IMR-90 (cell line): ENCODE data around the gene ARHGEF3. TPM values are rescaled to one million over a fixed set of nuclear protein-coding genes. Genes with fewer than 3 reads are reported as not detected.

Source experiments
- ATAC-seq: fragments of 200-7000 bp; cut with Tn5 transposase; 2 replicates; pipeline ENCODE4 v1.9.1; 2020; ENCODE audit warnings: low read depth, mild to moderate bottlenecking, moderate library complexity
- BruUV-seq: library from RNA; stranded (reverse); fragments of 400-500 nt; replicated peaks from 2 replicates; lab custom pipeline; 2021; lab: Mats Ljungman, UMichigan
- CTCF ChIA-PET: fragments of 300-600 bp; formaldehyde crosslinking; extraction: SDS; loops from one replicate; lab custom pipeline; 2021; ENCODE audit warnings: antibody characterized with exemption; lab: Yijun Ruan, JAX
- POLR2A ChIA-PET: fragments of 300-600 bp; sonication (Branson Sonifier 250); formaldehyde crosslinking; loops from one replicate; lab custom pipeline; 2022; ENCODE audit warnings: antibody characterized with exemption; ENCODE audit not compliant: unreplicated experiment; lab: Charles Lee
- DNase-seq: peaks from one replicate; pipeline ENCODE4 v3.0.0; 2013
- H2AFZ ChIP-seq: replicated peaks from 2 replicates; pipeline ENCODE3; 2013; ENCODE audit warnings: low read length, mild to moderate bottlenecking; ENCODE audit not compliant: poor library complexity
- H2AK5ac ChIP-seq: 2 replicates; pipeline ENCODE4 v1.6.1; 2013; ENCODE audit warnings: low read depth, low read length, inconsistent platforms
- H2AK9ac ChIP-seq: replicated peaks from 2 replicates; pipeline ENCODE3; 2013; ENCODE audit warnings: mild to moderate bottlenecking, low read depth, low read length, moderate library complexity; ENCODE audit not compliant: poor library complexity
- H2BK120ac ChIP-seq: 2 replicates; pipeline ENCODE4 v1.6.1; 2013; ENCODE audit warnings: low read depth, low read length, inconsistent platforms
- H2BK15ac ChIP-seq: 3 replicates; pipeline ENCODE4 v1.6.1; 2013; ENCODE audit warnings: low read depth, low read length, inconsistent platforms
- H2BK20ac ChIP-seq: 2 replicates; pipeline ENCODE4 v1.6.1; 2013; ENCODE audit warnings: low read depth, mild to moderate bottlenecking, inconsistent platforms, low read length, moderate library complexity
- H2BK5ac ChIP-seq: 2 replicates; pipeline ENCODE4 v1.6.1; 2013; ENCODE audit warnings: mild to moderate bottlenecking, low read depth, low read length, inconsistent platforms; ENCODE audit not compliant: poor library complexity, severe bottlenecking
- H3K14ac ChIP-seq: replicated peaks from 2 replicates; pipeline ENCODE4 v1.6.1; 2013; ENCODE audit warnings: low read depth, low read length, inconsistent platforms
- H3K18ac ChIP-seq: 2 replicates; pipeline ENCODE4 v1.6.1; 2013; ENCODE audit warnings: low read depth, low read length, control low read depth
- H3K23ac ChIP-seq: 2 replicates; pipeline ENCODE4 v1.6.1; 2013; ENCODE audit warnings: low read depth, low read length, inconsistent platforms
- H3K27ac ChIP-seq: 2 replicates; pipeline ENCODE4 v1.5.1; 2013; ENCODE audit warnings: mild to moderate bottlenecking, control low read depth, low read length; ENCODE audit not compliant: insufficient read depth
- H3K27me3 ChIP-seq: 2 replicates; pipeline ENCODE4 v1.6.1; 2013; ENCODE audit warnings: low read length; ENCODE audit not compliant: control insufficient read depth, insufficient read depth
- H3K36me3 ChIP-seq: 2 replicates; pipeline ENCODE4 v1.6.1; 2013; ENCODE audit warnings: low read length, mixed read lengths; ENCODE audit not compliant: control insufficient read depth, insufficient read depth
- H3K4ac ChIP-seq: 2 replicates; pipeline ENCODE4 v1.6.1; 2013; ENCODE audit warnings: low read depth, low read length, inconsistent platforms
- H3K4me1 ChIP-seq: 2 replicates; pipeline ENCODE4 v1.6.1; 2013; ENCODE audit warnings: low read length, mixed read lengths; ENCODE audit not compliant: control insufficient read depth, insufficient read depth
- H3K4me2 ChIP-seq: 2 replicates; pipeline ENCODE4 v1.6.1; 2013; ENCODE audit warnings: low read depth, mild to moderate bottlenecking, control low read depth, low read length, moderate library complexity
- H3K4me3 ChIP-seq: 2 replicates; pipeline ENCODE4 v1.5.1; 2013; ENCODE audit warnings: low read depth, mild to moderate bottlenecking, control low read depth, low read length, moderate library complexity; ENCODE audit not compliant: insufficient read depth
- H3K56ac ChIP-seq: 2 replicates; pipeline ENCODE4 v1.6.1; 2013; ENCODE audit warnings: low read length, inconsistent platforms; ENCODE audit not compliant: insufficient read depth; ENCODE audit errors: extremely low read depth
- H3K79me1 ChIP-seq, 2 experiments: 2 replicates each; pipeline ENCODE4 v1.6.1; 2013; ENCODE audit warnings: low read length in 2 of 2, inconsistent platforms in 1 of 2, low read depth in 1 of 2
- H3K9ac ChIP-seq: 2 replicates; pipeline ENCODE4 v1.6.1; 2013; ENCODE audit warnings: low read depth, low read length, control low read depth
- H3K9me1 ChIP-seq: 2 replicates; pipeline ENCODE4 v1.6.1; 2013; ENCODE audit warnings: low read length, inconsistent platforms; ENCODE audit not compliant: insufficient read depth
- H3K9me3 ChIP-seq: 2 replicates; pipeline ENCODE4 v1.6.1; 2013; ENCODE audit warnings: low read length; ENCODE audit not compliant: control insufficient read depth, insufficient read depth
- H4K20me1 ChIP-seq: 2 replicates; pipeline ENCODE4 v1.6.1; 2013; ENCODE audit warnings: low read length, inconsistent platforms; ENCODE audit not compliant: insufficient read depth
- H4K5ac ChIP-seq: 2 replicates; pipeline ENCODE4 v1.6.1; 2013; ENCODE audit warnings: mild to moderate bottlenecking, low read depth, low read length, control low read depth
- H4K8ac ChIP-seq, 2 experiments: 2 replicates each; pipeline ENCODE4 v1.6.1; 2013; ENCODE audit warnings: low read depth in 2 of 2, low read length in 2 of 2, control low read depth in 1 of 2, inconsistent platforms in 1 of 2
- H4K91ac ChIP-seq: 2 replicates; pipeline ENCODE4 v1.6.1; 2013; ENCODE audit warnings: low read depth, low read length, inconsistent platforms; ENCODE audit not compliant: insufficient read depth
- BHLHE40 ChIP-seq: fragments of 150-350 bp; IDR thresholded peaks from 2 replicates; pipeline ENCODE4 v1.6.1; 2016; ENCODE audit warnings: mild to moderate bottlenecking, low read depth, low read length
- CEBPB ChIP-seq: IDR thresholded peaks from 2 replicates; pipeline ENCODE4 v1.6.1; 2012; ENCODE audit warnings: low read depth, low read length, improper control_type of control experiment
- CHD1 ChIP-seq: IDR thresholded peaks from 2 replicates; pipeline ENCODE4 v1.6.1; 2012; ENCODE audit warnings: low read depth, low read length, improper control_type of control experiment
- ELK1 ChIP-seq: fragments of 150-350 bp; IDR thresholded peaks from 2 replicates; pipeline ENCODE4 v1.6.1; 2016; ENCODE audit warnings: low read depth, mild to moderate bottlenecking, low read length, moderate library complexity, borderline replicate concordance
- FOS ChIP-seq: fragments of 150-350 bp; IDR thresholded peaks from 2 replicates; pipeline ENCODE4 v1.6.1; 2016; ENCODE audit warnings: low read depth, low read length
- MAFK ChIP-seq: IDR thresholded peaks from 2 replicates; pipeline ENCODE4 v1.6.1; 2012; ENCODE audit warnings: low read depth, low read length, improper control_type of control experiment
- MAZ ChIP-seq: IDR thresholded peaks from 2 replicates; pipeline ENCODE4 v1.6.1; 2012; ENCODE audit warnings: low read depth, mild to moderate bottlenecking, low read length, improper control_type of control experiment, moderate library complexity, borderline replicate concordance
- MXI1 ChIP-seq: IDR thresholded peaks from 2 replicates; pipeline ENCODE4 v1.6.1; 2012; ENCODE audit warnings: low read depth, mild to moderate bottlenecking, low read length, moderate library complexity, borderline replicate concordance
- NFE2L2 ChIP-seq: fragments of 150-350 bp; IDR thresholded peaks from 2 replicates; pipeline ENCODE4 v1.6.1; 2016; ENCODE audit warnings: low read depth, mild to moderate bottlenecking, low read length
- POLR2A ChIP-seq: IDR thresholded peaks from 2 replicates; pipeline ENCODE4 v1.6.1; 2012; ENCODE audit warnings: mild to moderate bottlenecking, low read depth, low read length
- RAD21 ChIP-seq: IDR thresholded peaks from 2 replicates; pipeline ENCODE4 v1.6.1; 2012; ENCODE audit warnings: low read length, improper control_type of control experiment
- RCOR1 ChIP-seq: IDR thresholded peaks from 2 replicates; pipeline ENCODE4 v1.6.1; 2012; ENCODE audit warnings: mild to moderate bottlenecking, low read length, improper control_type of control experiment; ENCODE audit not compliant: insufficient replicate concordance
- RFX5 ChIP-seq: IDR thresholded peaks from 2 replicates; pipeline ENCODE4 v1.8.0; 2012; ENCODE audit warnings: low read depth, mild to moderate bottlenecking, low read length, moderate library complexity
- SMC3 ChIP-seq: fragments of 150-350 bp; IDR thresholded peaks from 2 replicates; pipeline ENCODE4 v1.6.1; 2016; ENCODE audit warnings: low read depth, mild to moderate bottlenecking, antibody characterized with exemption, low read length, moderate library complexity
- dilution Hi-C: fragments of 300-500 bp; cut with HindIII; formaldehyde crosslinking; loops from one replicate; pipeline ENCODE4 v1.14.3; 2018; ENCODE audit warnings: low sequenced_read_pairs; ENCODE audit not compliant: unreplicated experiment
- in situ Hi-C: fragments of 300-500 bp; cut with MboI; formaldehyde crosslinking; loops from 3 replicates; pipeline ENCODE4 v1.14.3; 2019; ENCODE audit warnings: low sequenced_read_pairs, inconsistent platforms, mixed read lengths
- intact Hi-C: fragments of 100-400 bp; cut with micrococcal nuclease; formaldehyde crosslinking; loops from 2 replicates; pipeline ENCODE4 v1.10.0; 2022
- polyA plus RNA-seq, 3 experiments: library from polyadenylated mRNA; depleted of rRNA; stranded (reverse); fragments of >200 nt; gene quantifications; 2 replicates each; pipeline ENCODE4 v1.2.3, GENCODE V29; 2012; ENCODE audit warnings: low replicate concordance in 1 of 3
- total RNA-seq: library from RNA; depleted of rRNA; stranded (reverse); fragments of >200 nt; gene quantifications from 2 replicates; pipeline ENCODE4 v1.2.3, GENCODE V29; 2012
- TF ChIP-seq, protein P1 (sequence below): conservative IDR thresholded peaks from 2 replicates; pipeline ENCODE4 v1.5.1; 2012; ENCODE audit warnings: mild to moderate bottlenecking, low read depth, low read length, improper control_type of control experiment
- TF ChIP-seq, protein P2 (sequence below): fragments of 150-350 bp; IDR thresholded peaks from 2 replicates; pipeline ENCODE4 v1.6.1; 2017; ENCODE audit warnings: mild to moderate bottlenecking, antibody characterized with exemption, low read length, low read depth

Gene ARHGEF3
- total and polyA plus RNA-seq, 2 of the 4 experiments (the other 2 are of a cell fraction), result 2.1 to 2.3 TPM

DNA sequence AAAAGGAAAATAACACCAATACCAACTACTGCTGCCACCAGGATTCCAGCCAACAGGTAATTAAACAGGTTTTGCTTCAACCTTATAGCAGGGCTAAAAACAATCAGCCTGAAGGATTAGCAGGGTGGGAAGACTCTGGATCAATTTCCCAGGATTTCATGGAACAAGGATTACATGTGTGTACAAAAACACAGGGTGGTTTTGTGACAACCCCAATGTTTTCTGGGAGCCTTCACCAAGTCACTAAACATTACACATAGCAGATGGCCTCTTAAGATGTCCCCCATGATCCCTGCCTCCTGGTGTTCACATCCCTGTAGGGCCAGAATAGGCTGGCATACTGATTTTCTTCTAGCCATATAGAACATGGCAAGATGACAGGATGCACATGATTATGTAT, 42.8 kb upstream of the ARHGEF3 start:
- H2AFZ ChIP-seq, result no peak overlapping the region
- no peak overlapping the region for H2BK20ac ChIP-seq
- ChIA-PET CTCF (interaction anchor here (0.6 kb wide), 1 partner anchor 157 kb away, joined by 4 read pairs; no protein-coding TSS in a partner anchor), POLR2A (no interaction called here)
- no peak overlapping the region for H2BK120ac ChIP-seq
- no peak overlapping the region for H3K9ac ChIP-seq
- no peak overlapping the region for H3K14ac ChIP-seq
- DNase-seq, result no peak
- TF ChIP-seq RCOR1, result no peak
- no peak for TF ChIP-seq RFX5
- no peak for TF ChIP-seq CHD1
- TF ChIP-seq, protein P1, sequence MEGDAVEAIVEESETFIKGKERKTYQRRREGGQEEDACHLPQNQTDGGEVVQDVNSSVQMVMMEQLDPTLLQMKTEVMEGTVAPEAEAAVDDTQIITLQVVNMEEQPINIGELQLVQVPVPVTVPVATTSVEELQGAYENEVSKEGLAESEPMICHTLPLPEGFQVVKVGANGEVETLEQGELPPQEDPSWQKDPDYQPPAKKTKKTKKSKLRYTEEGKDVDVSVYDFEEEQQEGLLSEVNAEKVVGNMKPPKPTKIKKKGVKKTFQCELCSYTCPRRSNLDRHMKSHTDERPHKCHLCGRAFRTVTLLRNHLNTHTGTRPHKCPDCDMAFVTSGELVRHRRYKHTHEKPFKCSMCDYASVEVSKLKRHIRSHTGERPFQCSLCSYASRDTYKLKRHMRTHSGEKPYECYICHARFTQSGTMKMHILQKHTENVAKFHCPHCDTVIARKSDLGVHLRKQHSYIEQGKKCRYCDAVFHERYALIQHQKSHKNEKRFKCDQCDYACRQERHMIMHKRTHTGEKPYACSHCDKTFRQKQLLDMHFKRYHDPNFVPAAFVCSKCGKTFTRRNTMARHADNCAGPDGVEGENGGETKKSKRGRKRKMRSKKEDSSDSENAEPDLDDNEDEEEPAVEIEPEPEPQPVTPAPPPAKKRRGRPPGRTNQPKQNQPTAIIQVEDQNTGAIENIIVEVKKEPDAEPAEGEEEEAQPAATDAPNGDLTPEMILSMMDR, result no peak
- TF ChIP-seq POLR2A, result no peak
- TF ChIP-seq FOS, result no peak
- TF ChIP-seq MXI1, result no peak
- no peak for TF ChIP-seq RAD21
- TF ChIP-seq ELK1, result no peak
- TF ChIP-seq MAZ, result no peak
- TF ChIP-seq, protein P2, sequence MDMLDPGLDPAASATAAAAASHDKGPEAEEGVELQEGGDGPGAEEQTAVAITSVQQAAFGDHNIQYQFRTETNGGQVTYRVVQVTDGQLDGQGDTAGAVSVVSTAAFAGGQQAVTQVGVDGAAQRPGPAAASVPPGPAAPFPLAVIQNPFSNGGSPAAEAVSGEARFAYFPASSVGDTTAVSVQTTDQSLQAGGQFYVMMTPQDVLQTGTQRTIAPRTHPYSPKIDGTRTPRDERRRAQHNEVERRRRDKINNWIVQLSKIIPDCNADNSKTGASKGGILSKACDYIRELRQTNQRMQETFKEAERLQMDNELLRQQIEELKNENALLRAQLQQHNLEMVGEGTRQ, result no peak
- TF ChIP-seq SMC3, result no peak
- TF ChIP-seq CEBPB, result no peak
- TF ChIP-seq BHLHE40, result no peak
- no peak for TF ChIP-seq MAFK
- TF ChIP-seq NFE2L2, result no peak
- H3K79me1 ChIP-seq, result no peaks in the 10 kb centered on the region
- dilution Hi-C loops (no loop called here), in situ Hi-C loops (no loop called here), intact Hi-C loops (no loop called here)
- H3K4me1 ChIP-seq, result peaks cover 6% of the 10 kb centered on the region
- no peak overlapping the region for H2AK5ac ChIP-seq
- H2AK9ac ChIP-seq, result no peak overlapping the region
- no peak overlapping the region for H3K23ac ChIP-seq
- H2BK15ac ChIP-seq, result no peak overlapping the region
- H3K27me3 ChIP-seq, result no peaks in the 10 kb centered on the region
- H3K36me3 ChIP-seq, result no peaks in the 10 kb centered on the region
- no TSS peak for BruUV-seq
- H3K18ac ChIP-seq, result no peak overlapping the region
- H3K56ac ChIP-seq, result no peak overlapping the region
- 0 out of 2 replicates have a peak, but pooled peaks cover 2% of the 10 kb centered on the region for H3K9me1 ChIP-seq
- H3K4ac ChIP-seq, result no peak overlapping the region
- no peak overlapping the region for H4K5ac ChIP-seq
- no peaks in the 10 kb centered on the region for H4K20me1 ChIP-seq
- H2BK5ac ChIP-seq, result no peak overlapping the region
- H4K91ac ChIP-seq, result no peak overlapping the region
- no peak overlapping the region for H3K4me2 ChIP-seq
- no peak overlapping the region for H4K8ac ChIP-seq
- ATAC-seq, result no peak
- H3K9me3 ChIP-seq, result peaks cover 3% of the 10 kb centered on the region; the same call in 1 of the 2 replicates
- H3K4me3 ChIP-seq, result no peak overlapping the region
- H3K27ac ChIP-seq, result no peak overlapping the region
